ENCODE data around the gene GDPD4. TPM values are rescaled to one million over a fixed set of nuclear protein-coding genes. Genes with fewer than 3 reads are reported as not detected.

The GDPD4 gene
- total RNA-seq, 1 donor: 0.43 TPM

DNA sequence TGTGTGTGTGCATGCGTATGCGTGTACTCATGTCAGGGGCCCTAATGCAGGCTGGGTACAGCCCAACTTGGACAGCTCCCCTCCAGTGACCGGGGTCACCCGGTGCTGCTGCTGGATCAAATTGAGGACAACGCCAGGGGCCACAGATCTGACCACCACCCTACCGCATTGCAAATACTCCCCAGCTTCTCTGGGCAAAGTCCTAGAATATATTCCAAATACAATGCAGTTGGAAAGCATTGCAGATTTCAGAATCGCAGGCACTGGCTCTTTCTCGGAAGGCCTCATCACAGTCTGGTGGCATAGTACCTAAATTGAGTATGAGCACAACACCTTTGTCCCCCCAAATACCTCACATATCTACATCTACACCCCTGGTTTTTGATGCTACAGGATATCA lies 130.2 kb downstream of the GDPD4 start:
- no peak for DNase-seq (ENCODE audit: low read depth)
- no peak overlapping the region for H3K4me3 ChIP-seq (ENCODE audit: low read depth, low read length)
- TF ChIP-seq, protein P1, sequence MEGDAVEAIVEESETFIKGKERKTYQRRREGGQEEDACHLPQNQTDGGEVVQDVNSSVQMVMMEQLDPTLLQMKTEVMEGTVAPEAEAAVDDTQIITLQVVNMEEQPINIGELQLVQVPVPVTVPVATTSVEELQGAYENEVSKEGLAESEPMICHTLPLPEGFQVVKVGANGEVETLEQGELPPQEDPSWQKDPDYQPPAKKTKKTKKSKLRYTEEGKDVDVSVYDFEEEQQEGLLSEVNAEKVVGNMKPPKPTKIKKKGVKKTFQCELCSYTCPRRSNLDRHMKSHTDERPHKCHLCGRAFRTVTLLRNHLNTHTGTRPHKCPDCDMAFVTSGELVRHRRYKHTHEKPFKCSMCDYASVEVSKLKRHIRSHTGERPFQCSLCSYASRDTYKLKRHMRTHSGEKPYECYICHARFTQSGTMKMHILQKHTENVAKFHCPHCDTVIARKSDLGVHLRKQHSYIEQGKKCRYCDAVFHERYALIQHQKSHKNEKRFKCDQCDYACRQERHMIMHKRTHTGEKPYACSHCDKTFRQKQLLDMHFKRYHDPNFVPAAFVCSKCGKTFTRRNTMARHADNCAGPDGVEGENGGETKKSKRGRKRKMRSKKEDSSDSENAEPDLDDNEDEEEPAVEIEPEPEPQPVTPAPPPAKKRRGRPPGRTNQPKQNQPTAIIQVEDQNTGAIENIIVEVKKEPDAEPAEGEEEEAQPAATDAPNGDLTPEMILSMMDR (IDR thresholded peaks at IDR 0.05; ENCODE audit: insufficient read depth, low read depth, low read length): no peak

DNA sequence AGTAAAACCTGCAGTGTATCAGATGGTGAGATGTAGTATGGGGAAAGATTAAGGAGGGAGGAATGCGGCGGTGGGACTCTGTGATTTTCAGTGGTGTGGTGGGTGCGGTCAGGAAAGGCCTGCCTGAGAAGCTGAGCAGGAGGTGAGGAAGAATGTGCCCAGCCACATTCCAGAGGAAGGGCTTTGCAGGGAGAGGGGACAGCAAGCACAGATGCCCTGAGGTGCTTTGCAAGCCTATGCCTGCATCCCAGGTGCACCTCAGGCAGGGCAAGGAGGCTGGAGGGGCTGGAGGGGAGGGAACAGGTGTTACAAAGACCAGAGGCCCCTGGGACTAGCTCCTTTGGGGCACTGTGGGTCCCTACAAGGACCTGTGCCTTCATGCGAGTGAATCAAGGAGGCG lies 131.4 kb downstream of the GDPD4 start:
- no peak overlapping the region for H3K4me3 ChIP-seq (ENCODE audit: low read depth, low read length)
- TF ChIP-seq, protein P1 (IDR thresholded peaks at IDR 0.05; ENCODE audit: insufficient read depth, low read depth, low read length): no peak
- DNase-seq (ENCODE audit: low read depth): no peak

DNA sequence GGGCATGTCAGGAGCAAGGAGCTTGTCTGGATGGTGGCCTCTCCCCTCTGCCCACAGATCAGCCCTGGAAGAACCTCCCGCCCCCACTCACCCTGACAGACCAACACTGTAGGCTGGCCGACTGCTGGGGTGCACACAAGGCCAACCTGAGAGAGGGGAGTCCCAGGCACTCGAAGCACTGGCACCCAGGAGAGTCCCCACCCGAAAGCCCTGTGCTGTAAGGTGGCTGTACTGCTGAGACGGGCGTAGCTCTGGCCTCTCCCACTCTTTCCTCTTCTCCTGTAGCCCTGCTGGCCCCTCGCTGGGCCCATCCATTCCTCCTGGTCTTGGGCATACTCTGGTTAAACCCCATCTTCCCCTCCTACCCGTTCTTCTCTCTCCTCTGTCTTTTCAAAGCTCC lies 133.7 kb downstream of the GDPD4 start:
- no peak overlapping the region for H3K4me3 ChIP-seq (ENCODE audit: low read depth, low read length)
- TF ChIP-seq, protein P1 (IDR thresholded peaks at IDR 0.05; ENCODE audit: insufficient read depth, low read depth, low read length): no peak
- DNase-seq (ENCODE audit: low read depth): no peak

DNA sequence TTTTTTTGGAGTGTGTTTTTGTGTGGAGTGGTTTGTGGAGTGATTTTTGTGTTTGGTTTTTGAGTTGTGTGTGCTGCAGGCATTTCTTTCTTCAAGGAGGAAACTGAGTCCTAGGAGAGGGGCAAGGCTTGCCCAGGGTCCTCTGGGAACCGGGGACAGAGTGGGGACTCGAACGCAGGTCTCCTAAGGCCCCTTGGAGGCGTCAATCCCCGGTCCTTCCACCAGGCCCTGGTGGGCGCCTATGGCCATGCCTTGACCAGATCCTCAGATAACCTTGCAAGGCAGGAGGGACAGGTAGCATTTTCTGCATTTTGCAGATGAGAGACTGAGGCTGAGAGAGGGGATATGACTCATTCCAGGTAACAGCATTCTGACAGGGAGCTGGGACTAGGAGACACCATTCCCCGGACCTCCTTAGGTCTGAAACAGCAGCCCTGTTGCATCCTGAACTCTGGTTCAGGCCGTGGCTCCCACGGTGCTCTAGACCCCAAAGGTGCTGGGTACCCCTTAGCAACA lies 134.3 kb downstream of the GDPD4 start:
- TF ChIP-seq, protein P1 (IDR thresholded peaks at IDR 0.05; ENCODE audit: insufficient read depth, low read depth, low read length): no peak
- DNase-seq (ENCODE audit: low read depth): no peak

More for the DNA sequence above, 134.3 kb downstream of the GDPD4 start:
- H3K4me3 ChIP-seq (ENCODE audit: low read depth, low read length): no peak overlapping the region

Other genes starting within 250 kb of the GDPD4 start
- 14.7 and 21.6 TPM in 2 replicates for gene CAPN5, start 234.7 kb downstream of the GDPD4 start, total RNA-seq
- 1.6 TPM in 1 of 2 replicates, not detected in the other for gene OMP, start 198.8 kb downstream of the GDPD4 start, total RNA-seq
- gene MYO7A, start 173.4 kb downstream of the GDPD4 start, total RNA-seq: 0.32 and 0.43 TPM in 2 replicates
- 68.9 and 69.1 TPM in 2 replicates for gene PAK1, start 172.4 kb upstream of the GDPD4 start, total RNA-seq

Data from fibroblast of villous mesenchyme (primary cell).